ENCODE data around the gene BID. TPM values are rescaled to one million over a fixed set of nuclear protein-coding genes. Genes with fewer than 3 reads are reported as not detected.

Gene BID
- total RNA-seq, 1 experiment from 2014 or later: 23.2 TPM

DNA sequence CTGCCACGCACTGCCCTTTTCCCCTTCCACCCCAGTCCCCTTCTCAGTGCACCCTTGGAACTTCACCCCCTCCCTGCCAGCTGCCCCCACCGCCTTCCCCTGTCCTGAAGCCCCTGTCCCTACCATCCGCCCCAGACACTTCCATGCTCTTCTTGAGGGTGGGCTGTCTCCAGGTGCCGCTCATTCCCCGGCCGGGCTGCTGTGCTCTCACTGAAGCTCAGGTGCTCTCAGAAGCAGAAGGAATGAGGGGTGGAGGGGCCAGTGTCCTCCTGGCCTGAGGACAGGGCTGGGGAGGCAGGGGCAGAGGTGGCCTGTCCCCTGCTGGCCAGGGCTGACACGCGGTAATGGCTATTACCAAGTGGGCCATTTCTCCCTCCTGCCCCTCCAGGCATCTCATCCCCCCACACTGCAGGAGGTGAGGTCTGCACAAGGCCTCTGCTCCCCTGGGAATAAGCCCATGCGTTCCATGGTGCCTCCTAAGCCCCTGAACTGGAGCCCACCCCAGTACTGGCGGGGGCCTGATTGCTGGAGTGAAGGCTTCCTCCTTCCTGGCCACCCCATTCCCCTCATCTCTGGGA is 6.6 kb upstream of the BID start:
- Histone ChIP-seq H3T11ph (ENCODE audit: low read length) (no peak overlapping the region), H3K14ac (ENCODE audit: insufficient read depth, low read length) (no peak overlapping the region; the same call in 1 of the 2 replicates), H3K23ac (ENCODE audit: insufficient read length, low read depth, low read length) (no peak overlapping the region), H2BK12ac (ENCODE audit: insufficient read length, low read depth, low read length) (no peak overlapping the region), H2BK120ac (ENCODE audit: low read depth, low read length, poor library complexity, severe bottlenecking) (no peak overlapping the region), H3K9ac (ENCODE audit: extremely low read depth, insufficient read length, low read length) (no peak overlapping the region), H4K20me1 (ENCODE audit: control insufficient read depth, insufficient read depth, insufficient read length) (no peaks in the 10 kb centered on the region), H3K23me2 (ENCODE audit: insufficient read length, low read depth, low read length, poor library complexity, severe bottlenecking) (no peaks in the 10 kb centered on the region), H2BK15ac (ENCODE audit: low read depth, low read length) (no peak overlapping the region), H4K8ac (replicated peaks; ENCODE audit: insufficient read length, low read depth, low read length) (no peak overlapping the region), H3K4me1 (ENCODE audit: insufficient read depth, low read length) (no peaks in the 10 kb centered on the region), H4K5ac (ENCODE audit: insufficient read length, low read depth, low read length) (no peak overlapping the region), H3K4me2 (ENCODE audit: insufficient read depth, insufficient read length, low read length) (no peak overlapping the region), H2AK5ac (ENCODE audit: insufficient read length, low read length) (no peak overlapping the region), H3K79me2 (ENCODE audit: insufficient read depth, low read length) (no peaks in the 10 kb centered on the region), H2BK5ac (ENCODE audit: insufficient read length, low read length) (no peak overlapping the region), H3K27ac (ENCODE audit: insufficient read length, low read depth, low read length) (no peak overlapping the region), H3K18ac (ENCODE audit: insufficient read length, low read depth, low read length) (no peak overlapping the region), H2AFZ (ENCODE audit: low read length) (no peak overlapping the region), H3K9me3 (ENCODE audit: control insufficient read depth, low read depth, low read length) (no peaks in the 10 kb centered on the region), H3K4ac (ENCODE audit: low read depth, low read length) (no peak overlapping the region), H2BK20ac (ENCODE audit: low read depth, low read length, poor library complexity, severe bottlenecking) (no peak overlapping the region), H3K27me3 (ENCODE audit: insufficient read depth, low read length) (no peaks in the 10 kb centered on the region), H3K79me1 (ENCODE audit: insufficient read depth, low read depth, low read length, poor library complexity, severe bottlenecking) (no peaks in the 10 kb centered on the region), H3K56ac (ENCODE audit: insufficient read length, low read depth, low read length) (no peak overlapping the region), H4K91ac (ENCODE audit: insufficient read length, low read depth, low read length) (no peak overlapping the region)
- peaks cover 12 to 20% of the 10 kb centered on the region in 2 experiments for H3K4me1 Mint-ChIP-seq
- no peak overlapping the region for H3K27ac Mint-ChIP-seq
- WGBS (ENCODE audit: extremely low coverage, insufficient read length, low lambda C conversion rate): no CpG with 5 or more reads among the region's 10 CpGs
- peaks cover 16% of the 10 kb centered on the region for H3K27me3 Mint-ChIP-seq (ENCODE audit: low read depth)
- no peak for DNase-seq
- H3K36me3 Mint-ChIP-seq (ENCODE audit: insufficient read depth in 1 of 3, low read depth in 3 of 3): no peaks in the 10 kb centered on the region; a peak in 2 of 7 replicates
- H3K4me3 Mint-ChIP-seq: no peak overlapping the region
- no peaks in the 10 kb centered on the region; a peak in 1 of 5 replicates for H3K9me3 Mint-ChIP-seq
- TF ChIP-seq, protein P1, sequence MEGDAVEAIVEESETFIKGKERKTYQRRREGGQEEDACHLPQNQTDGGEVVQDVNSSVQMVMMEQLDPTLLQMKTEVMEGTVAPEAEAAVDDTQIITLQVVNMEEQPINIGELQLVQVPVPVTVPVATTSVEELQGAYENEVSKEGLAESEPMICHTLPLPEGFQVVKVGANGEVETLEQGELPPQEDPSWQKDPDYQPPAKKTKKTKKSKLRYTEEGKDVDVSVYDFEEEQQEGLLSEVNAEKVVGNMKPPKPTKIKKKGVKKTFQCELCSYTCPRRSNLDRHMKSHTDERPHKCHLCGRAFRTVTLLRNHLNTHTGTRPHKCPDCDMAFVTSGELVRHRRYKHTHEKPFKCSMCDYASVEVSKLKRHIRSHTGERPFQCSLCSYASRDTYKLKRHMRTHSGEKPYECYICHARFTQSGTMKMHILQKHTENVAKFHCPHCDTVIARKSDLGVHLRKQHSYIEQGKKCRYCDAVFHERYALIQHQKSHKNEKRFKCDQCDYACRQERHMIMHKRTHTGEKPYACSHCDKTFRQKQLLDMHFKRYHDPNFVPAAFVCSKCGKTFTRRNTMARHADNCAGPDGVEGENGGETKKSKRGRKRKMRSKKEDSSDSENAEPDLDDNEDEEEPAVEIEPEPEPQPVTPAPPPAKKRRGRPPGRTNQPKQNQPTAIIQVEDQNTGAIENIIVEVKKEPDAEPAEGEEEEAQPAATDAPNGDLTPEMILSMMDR (conservative IDR thresholded peaks at IDR 0.05): no peak

Data from H9 (cell line).